Psoas muscle (tissue), 8 donors: ENCODE data around the gene ZNF367. TPM values are rescaled to one million over a fixed set of nuclear protein-coding genes. Genes with fewer than 3 reads are reported as not detected.
A peak's percentile ranks its signal among the peaks of the same experiment; 100 is the strongest.

Experiments used
- ATAC-seq, 4 donors: fragments of 200-7000 bp; cut with Tn5 transposase; one replicate each; pipeline ENCODE4 v1.9.1; 2020; ENCODE audit warnings: moderate library complexity in 3 of 4, mild to moderate bottlenecking in 2 of 4
- DNase-seq, 2 donors: peaks; one replicate each; pipeline ENCODE4 v3.0.0-alpha.2; 2020
- H3K27ac ChIP-seq: fragments of 200-600 bp; one replicate; pipeline ENCODE4 v1.8.0; 2022
- H3K27me3 ChIP-seq, 3 donors: fragments of 200-600 bp in 1 of 3; one replicate each; pipeline versions ENCODE4 v1.6.1 to v1.8.0; 2013 to 2022; ENCODE audit warnings: low read length in 2 of 3, mild to moderate bottlenecking in 2 of 3, moderate library complexity in 1 of 3; ENCODE audit not compliant: insufficient read depth in 3 of 3
- H3K36me3 ChIP-seq, 2 donors: fragments of 200-600 bp in 1 of 2; one replicate each; pipeline versions ENCODE4 v1.6.1 to v1.8.0; 2013 to 2022; ENCODE audit warnings: low read depth in 1 of 2, mild to moderate bottlenecking in 1 of 2, moderate library complexity in 1 of 2; ENCODE audit not compliant: insufficient read depth in 1 of 2
- H3K4me1 ChIP-seq: fragments of 200-600 bp; one replicate; pipeline ENCODE4 v1.8.0; 2022
- H3K4me3 ChIP-seq: fragments of 200-600 bp; one replicate; pipeline ENCODE4 v1.8.0; 2022; ENCODE audit warnings: mild to moderate bottlenecking
- H3K9me3 ChIP-seq: fragments of 200-600 bp; one replicate; pipeline ENCODE4 v1.8.0; 2022
- WGBS, 3 donors: extraction: QIAGEN DNeasy Blood & Tissue Kit; methylation state at CpG; one replicate each; pipeline versions ENCODE4 v1.1.6 to v1.1.7; 2013; 5-methylcytosine and 5-hydroxymethylcytosine counted together
- intact Hi-C, 2 donors: fragments of 100-400 bp; cut with DNase I; formaldehyde crosslinking; loops; one replicate each; pipeline versions ENCODE4 v1.11.0 to v1.14.2; 2022
- polyA plus RNA-seq, 3 donors: library from polyadenylated mRNA; stranded (reverse); fragments of 200-250 nt; gene quantifications; one replicate each; pipeline ENCODE4 v1.2.3, GENCODE V29; 2013
- total RNA-seq, 4 donors: library from RNA; stranded (reverse); fragmentation: NEBNext Ultra II Directional in 2 of 4; extraction: Animal tissue kit (Norgen Biotek cat#: 25700) in 2 of 4; gene quantifications; one replicate each; pipeline versions ENCODE4 v1.2.1 to v1.2.4, GENCODE V29; 2021 to 2023
- TF ChIP-seq, protein P1 (sequence below): fragments of 200-600 bp; IDR thresholded peaks from one replicate; pipeline ENCODE4 v1.8.0; 2022; ENCODE audit warnings: antibody characterized with exemption
- donor health status: healthy with polysubstance abuse.
- donor health status: DM: no; HTN: no; CAD: no; lungs with moderate emphysema.
- donor health status: Bipolar disorder and iron deficiency.
- donor health status: healthy.
- donor health status: DM: yes; HTN: yes; CAD: no.
- donor health status: DM: no; HTN: no; CAD: no.
- donor health status: DM: no; HTN: no; CAD: no.
- donor health status: DM: yes; HTN: yes; CAD: no.

Gene ZNF367
- total and polyA plus RNA-seq, 7 donors = 0.69 to 3.3 (median 1.4) TPM

DNA sequence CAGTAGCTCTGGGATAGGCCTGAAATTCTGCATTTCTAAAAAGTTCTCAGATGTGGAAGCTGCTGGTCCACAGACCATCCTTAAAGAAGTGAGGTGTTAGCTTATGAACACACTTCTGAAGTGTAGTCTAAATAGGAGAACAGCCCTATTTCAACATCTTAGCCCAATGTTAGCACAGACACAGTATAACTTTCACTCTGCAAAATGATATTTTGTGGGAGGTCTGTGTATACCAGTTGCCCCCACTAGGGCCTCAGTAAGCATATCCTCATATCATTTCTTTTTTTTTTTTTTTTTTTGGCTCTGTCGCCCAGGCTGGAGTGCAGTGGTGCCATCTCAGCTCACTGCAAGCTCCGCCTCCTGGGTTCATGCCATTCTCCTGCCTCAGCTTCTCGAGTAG lies 24.3 kb upstream of the ZNF367 start:
- no peak overlapping the region for H3K27ac ChIP-seq
- 80 to 94% (median 85%) methylated on average over 2 to 3 of the region's 3 CpGs for WGBS, 3 donors
- H3K36me3 ChIP-seq = no peaks in the 10 kb centered on the region
- no peaks in the 10 kb centered on the region for H3K9me3 ChIP-seq
- no peaks in the 10 kb centered on the region for H3K27me3 ChIP-seq
- TF ChIP-seq, protein P1, sequence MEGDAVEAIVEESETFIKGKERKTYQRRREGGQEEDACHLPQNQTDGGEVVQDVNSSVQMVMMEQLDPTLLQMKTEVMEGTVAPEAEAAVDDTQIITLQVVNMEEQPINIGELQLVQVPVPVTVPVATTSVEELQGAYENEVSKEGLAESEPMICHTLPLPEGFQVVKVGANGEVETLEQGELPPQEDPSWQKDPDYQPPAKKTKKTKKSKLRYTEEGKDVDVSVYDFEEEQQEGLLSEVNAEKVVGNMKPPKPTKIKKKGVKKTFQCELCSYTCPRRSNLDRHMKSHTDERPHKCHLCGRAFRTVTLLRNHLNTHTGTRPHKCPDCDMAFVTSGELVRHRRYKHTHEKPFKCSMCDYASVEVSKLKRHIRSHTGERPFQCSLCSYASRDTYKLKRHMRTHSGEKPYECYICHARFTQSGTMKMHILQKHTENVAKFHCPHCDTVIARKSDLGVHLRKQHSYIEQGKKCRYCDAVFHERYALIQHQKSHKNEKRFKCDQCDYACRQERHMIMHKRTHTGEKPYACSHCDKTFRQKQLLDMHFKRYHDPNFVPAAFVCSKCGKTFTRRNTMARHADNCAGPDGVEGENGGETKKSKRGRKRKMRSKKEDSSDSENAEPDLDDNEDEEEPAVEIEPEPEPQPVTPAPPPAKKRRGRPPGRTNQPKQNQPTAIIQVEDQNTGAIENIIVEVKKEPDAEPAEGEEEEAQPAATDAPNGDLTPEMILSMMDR = no peak
- ATAC-seq (peak in 1 of 4 donors; percentile 24), DNase-seq (no peak)
- intact Hi-C loops = loop anchor here (2.0 kb wide), 2 partner anchors 224 to 226 kb away; no protein-coding TSS in a partner anchor
- no peaks in the 10 kb centered on the region for H3K4me1 ChIP-seq
- H3K4me3 ChIP-seq = no peak overlapping the region

DNA sequence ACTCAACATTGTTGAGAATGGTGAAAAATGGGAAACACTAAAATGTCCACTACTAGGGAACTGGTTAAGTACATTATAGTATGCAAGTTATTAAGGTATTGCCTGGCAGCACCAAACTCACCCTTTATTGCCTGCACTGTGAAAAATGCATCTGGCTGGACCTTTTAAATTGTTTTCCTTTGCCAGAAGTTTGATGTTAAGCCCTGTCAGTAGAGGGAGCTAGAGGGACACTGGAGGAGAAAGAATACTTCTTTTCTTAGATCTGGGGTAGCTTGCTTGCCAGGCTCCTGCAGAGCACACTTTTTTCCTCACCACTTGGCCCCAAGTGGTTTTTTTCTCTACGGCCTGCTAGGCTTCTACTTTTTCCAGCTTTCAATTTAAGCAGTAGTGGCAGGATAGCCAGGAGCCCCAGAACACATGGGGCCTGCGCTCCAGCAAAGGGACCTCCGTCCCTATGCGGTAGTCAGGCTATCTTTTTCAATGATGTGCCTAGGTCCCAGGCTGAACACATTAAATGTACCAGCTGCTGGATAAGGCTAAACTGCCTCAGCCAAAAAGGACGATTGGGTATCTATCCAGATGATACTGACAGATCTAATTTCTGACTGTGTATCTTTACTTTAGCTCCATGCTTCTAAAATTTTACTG lies 23.8 kb upstream of the ZNF367 start:
- intact Hi-C loops = loop anchor here (2.0 kb wide), 2 partner anchors 225 to 227 kb away; no protein-coding TSS in a partner anchor
- 64 to 79% (median 64%) methylated on average over 5 of the region's 5 CpGs for WGBS, 3 donors
- DNase-seq (no peak), ATAC-seq (peak; percentile 68 to 92 (median 80))
- TF ChIP-seq, protein P1 = peak; percentile 79
- Histone ChIP-seq H3K9me3 (no peaks in the 10 kb centered on the region), H3K27me3 (no peaks in the 10 kb centered on the region), H3K4me1 (no peaks in the 10 kb centered on the region), H3K36me3 (no peaks in the 10 kb centered on the region), H3K4me3 (no peak overlapping the region), H3K27ac (no peak overlapping the region)

DNA sequence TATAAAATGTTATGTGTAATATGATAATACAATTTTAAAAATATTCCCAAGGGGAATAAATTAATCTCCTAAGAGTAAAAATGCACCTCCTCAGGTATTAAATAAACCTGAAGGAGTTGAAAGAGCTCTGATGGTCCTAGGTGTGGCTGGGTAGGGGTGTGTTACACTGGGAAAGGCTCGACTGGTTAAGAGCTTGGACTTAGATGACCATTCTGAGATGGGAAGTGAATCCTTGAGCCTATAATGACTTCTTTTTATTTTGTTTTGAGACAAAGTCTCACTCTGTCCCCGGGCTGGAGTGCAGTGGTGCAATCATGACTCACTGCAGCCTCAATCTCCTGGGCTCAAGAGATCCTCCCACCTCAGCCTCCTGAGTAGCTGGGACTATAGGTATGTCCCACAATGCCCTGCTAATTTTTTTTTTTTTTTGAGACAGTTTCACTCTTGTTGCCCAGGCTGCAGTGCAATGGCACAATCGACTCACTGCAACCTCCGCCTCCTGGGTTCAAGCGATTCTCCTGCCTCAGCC lies 22.6 kb upstream of the ZNF367 start:
- Histone ChIP-seq H3K27ac (no peak overlapping the region), H3K36me3 (no peaks in the 10 kb centered on the region), H3K27me3 (no peaks in the 10 kb centered on the region), H3K4me1 (no peaks in the 10 kb centered on the region), H3K9me3 (no peaks in the 10 kb centered on the region), H3K4me3 (no peak overlapping the region)
- 90 to 95% (median 92%) methylated on average over 5 of the region's 5 CpGs for WGBS, 3 donors
- ATAC-seq (no peak), DNase-seq (no peak)
- intact Hi-C loops = no loop called here
- TF ChIP-seq, protein P1 = no peak

DNA sequence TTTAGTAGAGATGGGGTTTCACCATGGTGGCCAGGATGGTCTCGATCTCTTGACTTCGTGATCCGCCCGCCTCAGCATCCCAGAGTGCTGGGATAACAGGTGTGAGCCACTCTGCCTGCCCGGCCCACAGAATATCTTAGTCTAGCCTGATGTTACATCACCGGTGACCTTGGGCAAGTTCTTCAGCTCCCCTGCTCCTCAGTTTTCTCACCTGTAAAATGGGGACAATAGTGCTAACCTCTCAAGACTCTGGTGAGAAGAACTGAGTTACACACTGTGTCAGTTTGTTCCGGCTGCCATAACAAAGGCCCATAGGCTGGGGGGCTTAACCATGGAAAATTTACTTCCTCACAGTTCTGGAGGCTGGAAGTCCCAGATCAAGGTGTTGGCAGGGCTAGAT lies 19.3 kb upstream of the ZNF367 start:
- no peak overlapping the region for H3K4me3 ChIP-seq
- H3K36me3 ChIP-seq = no peaks in the 10 kb centered on the region
- DNase-seq (no peak), ATAC-seq (no peak)
- intact Hi-C loops = no loop called here
- H3K27me3 ChIP-seq = no peaks in the 10 kb centered on the region
- H3K4me1 ChIP-seq = no peaks in the 10 kb centered on the region
- WGBS, 3 donors = 92 to 95% (median 94%) methylated on average over 7 of the region's 7 CpGs
- no peaks in the 10 kb centered on the region for H3K9me3 ChIP-seq
- TF ChIP-seq, protein P1 = no peak
- H3K27ac ChIP-seq = no peak overlapping the region
